DND-41 (cell line): ENCODE results near the gene TRAF2.
"Not testable (repeated sequence)": the region's sequence is repeated elsewhere in the genome, so short reads cannot be mapped to it uniquely, and the experiment has no call there.

Experiments used
- ATAC-seq: fragments of 200-7000 bp; cut with Tn5 transposase; 3 replicates; pipeline ENCODE4 v1.9.1; 2021; ENCODE audit warnings: low read depth; ENCODE audit not compliant: insufficient read depth
- DNase-seq: peaks from one replicate; pipeline ENCODE4 v3.0.0-alpha.2; 2020
- H2AFZ ChIP-seq: 2 replicates; pipeline ENCODE4 v1.6.0; 2012; ENCODE audit warnings: low read depth, low read length
- H3K27ac ChIP-seq: 2 replicates; pipeline ENCODE4 v1.5.1; 2012; ENCODE audit warnings: low read length, inconsistent platforms
- H3K27me3 ChIP-seq: fragments of 200-600 bp; sonication (generic); 2 replicates; pipeline ENCODE4 v1.6.0; 2012; ENCODE audit warnings: low read length, mild to moderate bottlenecking, inconsistent platforms; ENCODE audit not compliant: insufficient read depth, poor library complexity
- H3K36me3 ChIP-seq: 2 replicates; pipeline ENCODE4 v1.5.1; 2012; ENCODE audit warnings: low read length, inconsistent platforms; ENCODE audit not compliant: insufficient read depth
- H3K4me1 ChIP-seq: 2 replicates; pipeline ENCODE4 v1.5.1; 2012; ENCODE audit warnings: mild to moderate bottlenecking, low read length; ENCODE audit not compliant: insufficient read depth
- H3K4me2 ChIP-seq: 2 replicates; pipeline ENCODE4 v1.6.0; 2012; ENCODE audit warnings: mild to moderate bottlenecking, moderate library complexity, low read length, inconsistent platforms; ENCODE audit not compliant: insufficient read depth
- H3K4me3 ChIP-seq, 2 experiments: fragments of 200-600 bp in 1 of 2; shearing (Covaris generic) in 1 of 2; 2 replicates each; pipeline ENCODE4 v1.5.1; 2012 to 2016; ENCODE audit warnings: inconsistent platforms in 2 of 2, low read length in 2 of 2, mild to moderate bottlenecking in 2 of 2, low read depth in 1 of 2, moderate library complexity in 1 of 2
- H3K79me2 ChIP-seq: 2 replicates; pipeline ENCODE4 v1.6.0; 2012; ENCODE audit warnings: low read length, inconsistent platforms; ENCODE audit not compliant: insufficient read depth
- H3K9ac ChIP-seq: 2 replicates; pipeline ENCODE4 v1.6.0; 2012; ENCODE audit warnings: low read depth, mild to moderate bottlenecking, inconsistent platforms, low read length, moderate library complexity
- H3K9me3 ChIP-seq: 2 replicates; pipeline ENCODE4 v1.5.1; 2012; ENCODE audit warnings: low read length, moderate library complexity, mild to moderate bottlenecking, inconsistent platforms; ENCODE audit not compliant: insufficient read depth, severe bottlenecking
- H4K20me1 ChIP-seq: 2 replicates; pipeline ENCODE4 v1.6.0; 2012; ENCODE audit warnings: low read length; ENCODE audit not compliant: insufficient read depth
- CTCF ChIP-seq: IDR thresholded peaks from 2 replicates; pipeline ENCODE4 v1.5.1; 2012; ENCODE audit warnings: borderline replicate concordance, low read length, moderate library complexity, mild to moderate bottlenecking; ENCODE audit not compliant: poor library complexity, severe bottlenecking; ENCODE audit errors: extremely low read depth
- EZH2 ChIP-seq: IDR thresholded peaks from 3 replicates; pipeline ENCODE4 v1.6.1; 2012; ENCODE audit warnings: borderline replicate concordance, low read depth, mild to moderate bottlenecking, moderate library complexity, low read length, inconsistent platforms; ENCODE audit not compliant: severe bottlenecking

Gene TRAF2

DNA sequence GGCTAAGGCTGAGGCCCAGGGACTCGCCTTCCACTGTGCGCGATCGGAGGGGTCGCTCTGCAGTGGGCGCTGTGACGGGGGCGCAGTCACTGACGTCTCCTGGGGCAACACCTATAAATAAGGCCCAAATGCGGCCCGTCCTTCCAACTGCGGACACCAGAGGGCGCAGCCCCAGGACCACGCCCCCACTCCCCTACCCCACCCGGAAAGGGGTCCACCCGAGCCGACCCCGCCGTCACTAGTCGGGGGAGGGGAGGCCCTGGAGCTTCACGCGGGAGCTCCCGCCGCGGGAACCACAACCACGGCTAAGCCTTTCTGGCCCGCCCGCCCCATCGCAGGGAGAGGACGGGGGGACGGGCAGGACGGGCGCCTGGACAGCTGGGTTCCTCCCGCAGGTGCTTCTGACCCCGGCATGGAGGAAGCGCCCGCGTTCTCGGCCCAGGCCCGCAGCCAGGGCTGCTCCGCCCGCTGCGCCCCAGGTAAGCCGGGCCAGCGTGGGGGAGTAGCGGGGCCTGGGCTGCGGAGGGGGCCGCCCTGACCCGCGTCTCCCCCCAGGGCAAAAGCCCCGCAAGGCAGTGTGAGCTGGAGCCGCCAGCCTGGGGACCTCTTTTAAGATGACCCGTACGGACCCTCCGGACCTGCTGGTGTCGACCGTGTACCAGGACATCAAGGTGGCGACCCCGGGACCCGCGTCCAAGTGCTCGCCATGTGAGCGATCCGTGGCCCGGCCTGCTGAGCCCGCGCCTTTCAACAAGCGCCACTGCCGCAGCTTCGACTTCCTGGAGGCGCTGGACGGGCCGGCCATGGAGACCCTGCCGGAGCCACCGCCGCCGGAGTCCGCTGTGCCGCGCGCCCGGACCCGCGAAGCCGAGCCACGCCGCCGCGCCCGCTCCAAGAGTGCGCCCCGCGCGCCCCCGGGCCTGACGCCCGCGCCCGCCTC lies 42.2 kb upstream of the TRAF2 start:
- H3K4me3 ChIP-seq, H3K79me2 ChIP-seq, H3K4me2 ChIP-seq, H3K27me3 ChIP-seq, H3K9me3 ChIP-seq, ATAC-seq, H4K20me1 ChIP-seq, H3K9ac ChIP-seq, H2AFZ ChIP-seq, H3K27ac ChIP-seq: not testable (repeated sequence)
- peak; percentile 33 for TF ChIP-seq CTCF
- peaks cover 12% of the 10 kb centered on the region for H3K36me3 ChIP-seq
- DNase-seq = peak; percentile 58
- H3K4me1 ChIP-seq = peaks cover 25% of the 10 kb centered on the region

GRCh38 chr9:136844761-136845464 lies 41.4 kb upstream of the TRAF2 start:
- H3K27me3 ChIP-seq = no peaks in the 10 kb centered on the region
- peaks cover 8% of the 10 kb centered on the region for H4K20me1 ChIP-seq
- no peak overlapping the region for H3K27ac ChIP-seq
- no peak overlapping the region for H3K4me3 ChIP-seq
- H3K4me1 ChIP-seq = peaks cover 29% of the 10 kb centered on the region
- DNase-seq = no peak
- H3K79me2 ChIP-seq = peaks cover 6% of the 10 kb centered on the region
- ATAC-seq = no peak
- H3K36me3 ChIP-seq = peaks cover 4% of the 10 kb centered on the region; the same call in 1 of the 2 replicates
- no peak overlapping the region for H3K9ac ChIP-seq
- H3K4me2 ChIP-seq = no peak overlapping the region
- no peaks in the 10 kb centered on the region for H3K9me3 ChIP-seq
- H2AFZ ChIP-seq = no peak overlapping the region
- TF ChIP-seq CTCF (no peak), EZH2 (no peak)

- ATAC-seq = no peak
- H3K27ac ChIP-seq = no peak overlapping the region
- H2AFZ ChIP-seq = no peak overlapping the region
- no peaks in the 10 kb centered on the region for H3K27me3 ChIP-seq
- peaks cover 10% of the 10 kb centered on the region; the same call in 1 of the 2 replicates for H3K36me3 ChIP-seq
- H3K9me3 ChIP-seq = no peaks in the 10 kb centered on the region
- no peak overlapping the region for H3K4me3 ChIP-seq
- TF ChIP-seq CTCF (no peak), EZH2 (no peak)
- H3K9ac ChIP-seq = no peak overlapping the region
- peaks cover 6% of the 10 kb centered on the region for H3K79me2 ChIP-seq
- H3K4me2 ChIP-seq = no peak overlapping the region
- DNase-seq = no peak
- H3K4me1 ChIP-seq = peaks cover 35% of the 10 kb centered on the region
- H4K20me1 ChIP-seq = peaks cover 14% of the 10 kb centered on the region
These were observed 40.7 kb upstream of the TRAF2 start for GRCh38 chr9:136845465-136846260.
